Activated T-cell treated with anti-CD3 and anti-CD28 coated beads for 1 hour (primary cell): ENCODE results near the gene IGFBP5.

Experiments used
- DNase-seq: peaks from one replicate; pipeline ENCODE4 v3.0.0-alpha.2; 2020; ENCODE audit warnings: low read depth

The IGFBP5 gene

DNA sequence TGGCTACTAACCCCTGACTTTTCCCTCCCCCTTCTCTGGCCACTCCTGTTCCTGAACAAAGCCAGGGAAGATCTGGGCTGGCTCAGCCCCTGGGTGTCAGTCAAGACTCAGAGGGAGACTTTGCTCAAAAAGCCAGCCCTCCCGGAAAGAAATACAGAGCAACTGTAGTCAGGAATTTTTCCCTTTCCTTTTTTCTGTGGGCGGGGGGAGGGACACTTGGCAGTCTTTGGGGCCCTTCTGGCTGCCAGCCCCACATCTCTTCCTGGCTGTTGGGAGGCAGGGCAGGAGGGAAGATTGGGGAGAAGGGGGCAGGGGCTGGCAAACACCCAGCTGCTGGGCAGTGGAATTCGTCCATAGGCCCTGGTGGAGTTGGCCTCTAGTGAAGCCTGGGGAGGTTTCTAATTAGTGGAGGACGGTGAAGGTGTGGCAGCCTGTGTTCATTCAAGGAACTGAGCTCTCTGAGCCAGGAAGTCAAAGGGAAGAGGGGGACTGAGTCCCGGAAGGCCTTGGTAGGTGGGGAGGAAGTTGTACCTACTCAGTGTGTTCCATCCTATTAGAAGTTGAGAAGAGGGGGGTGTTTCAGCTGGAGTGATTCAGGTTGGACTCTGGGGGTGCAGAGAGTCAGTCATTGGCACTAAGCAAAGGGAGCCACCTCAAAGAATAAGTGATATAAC lies 51.2 kb downstream of the IGFBP5 start:
- DNase-seq, result no peak

DNA sequence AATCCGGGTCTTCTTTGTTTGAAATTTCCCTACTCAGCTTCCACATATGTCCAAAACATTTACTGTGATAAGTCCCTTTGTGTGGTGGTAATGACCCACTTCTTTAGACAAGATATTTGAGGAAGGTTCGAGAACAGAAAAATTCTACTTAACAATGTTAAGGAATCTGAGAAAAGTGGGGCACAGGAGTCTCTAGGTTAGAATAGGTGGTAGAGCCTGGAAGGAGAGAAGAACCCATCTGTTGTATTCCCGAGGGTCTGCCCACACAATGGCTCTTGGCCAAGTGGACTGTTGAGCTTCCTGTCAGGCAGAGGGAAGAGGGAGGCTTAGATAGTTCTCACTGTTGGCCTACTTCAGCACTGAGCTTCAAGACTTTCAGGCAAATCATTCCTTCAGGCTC lies 57.9 kb downstream of the IGFBP5 start:
- no peak for DNase-seq

DNA sequence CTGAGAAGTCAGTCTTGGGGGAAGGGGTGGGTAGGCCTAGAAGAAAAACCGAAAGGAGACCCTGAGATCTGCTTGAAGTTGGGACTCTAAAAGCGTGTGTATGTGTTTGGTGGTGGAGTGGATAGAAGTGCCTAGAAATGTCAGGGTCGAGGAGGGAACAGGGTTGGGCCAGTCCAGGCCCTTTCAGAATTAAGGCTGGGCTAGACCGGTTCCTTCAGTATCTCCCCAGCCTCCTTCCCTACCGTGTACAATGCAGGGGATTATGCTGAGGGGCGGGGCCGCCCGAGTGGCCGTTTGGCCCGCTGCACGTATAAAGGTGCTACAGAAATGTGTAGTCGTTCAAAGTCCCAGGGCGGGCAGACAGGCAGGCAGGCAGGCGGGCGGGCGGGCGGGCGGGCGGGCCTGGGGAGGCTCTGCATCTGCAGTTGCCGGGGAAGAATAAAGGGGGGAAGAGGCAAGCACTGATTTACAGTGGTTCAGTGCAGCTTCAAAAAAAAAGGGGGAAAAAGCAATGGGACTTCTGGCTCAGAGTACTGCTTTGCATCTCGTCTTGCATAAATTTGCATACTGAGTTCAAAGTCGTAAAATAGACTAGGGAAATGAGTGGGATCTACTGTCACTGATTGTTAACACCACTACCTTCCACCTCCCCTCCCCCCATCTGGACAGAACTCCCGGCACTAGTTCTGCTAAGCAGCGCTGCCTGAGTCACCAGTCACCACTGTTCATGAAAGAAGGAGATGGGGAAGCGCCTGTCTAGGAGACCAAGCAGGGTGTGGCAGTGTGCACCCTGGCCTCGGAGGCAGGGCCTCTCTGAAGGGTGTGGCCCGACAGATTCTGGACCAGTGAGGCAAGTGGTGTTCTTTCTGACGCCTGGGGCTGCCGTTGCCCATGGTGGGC lies 58.5 kb downstream of the IGFBP5 start:
- no peak for DNase-seq

DNA sequence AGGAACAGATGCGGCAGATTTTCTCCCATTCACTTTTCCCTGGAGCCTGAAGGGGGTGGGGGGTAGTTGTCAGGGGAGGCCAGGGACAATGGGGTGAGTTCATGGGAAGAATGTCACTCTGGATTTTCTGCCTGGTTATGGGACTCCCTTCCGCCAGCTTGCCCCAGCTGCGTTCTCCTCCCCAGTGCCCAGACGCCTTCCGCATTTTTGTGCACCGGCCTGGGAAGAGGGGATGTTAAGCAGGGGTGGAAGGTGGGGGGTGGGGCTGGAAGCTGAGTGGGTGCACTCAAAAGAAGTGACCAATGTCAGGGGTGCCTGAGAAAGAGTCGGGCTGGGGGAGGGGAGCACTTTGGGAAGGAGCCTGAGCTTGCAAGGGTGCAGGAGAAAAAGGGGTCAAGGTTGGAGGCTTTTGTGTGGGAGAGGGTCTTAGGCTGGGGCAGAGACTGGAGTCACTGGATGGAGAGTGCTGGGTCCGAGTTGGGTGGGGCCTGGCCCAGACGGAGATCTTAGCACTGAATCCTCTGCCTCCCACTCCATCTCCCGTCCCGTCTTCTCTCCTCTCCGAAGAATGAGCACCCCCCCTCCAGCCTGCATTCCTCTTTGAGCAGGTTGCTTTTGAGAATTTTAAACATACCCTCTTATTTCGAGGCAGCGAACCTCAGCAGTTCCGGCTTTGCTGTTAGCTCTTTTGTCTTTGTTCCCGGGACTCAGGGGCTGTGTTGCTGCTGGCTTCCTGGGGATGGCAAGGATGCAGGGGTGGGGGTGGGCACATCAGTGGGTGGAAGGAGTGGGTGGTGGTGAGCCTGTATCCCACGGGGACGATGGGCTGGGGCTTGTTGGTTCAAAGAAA lies 59.4 kb downstream of the IGFBP5 start:
- no peak for DNase-seq

DNA sequence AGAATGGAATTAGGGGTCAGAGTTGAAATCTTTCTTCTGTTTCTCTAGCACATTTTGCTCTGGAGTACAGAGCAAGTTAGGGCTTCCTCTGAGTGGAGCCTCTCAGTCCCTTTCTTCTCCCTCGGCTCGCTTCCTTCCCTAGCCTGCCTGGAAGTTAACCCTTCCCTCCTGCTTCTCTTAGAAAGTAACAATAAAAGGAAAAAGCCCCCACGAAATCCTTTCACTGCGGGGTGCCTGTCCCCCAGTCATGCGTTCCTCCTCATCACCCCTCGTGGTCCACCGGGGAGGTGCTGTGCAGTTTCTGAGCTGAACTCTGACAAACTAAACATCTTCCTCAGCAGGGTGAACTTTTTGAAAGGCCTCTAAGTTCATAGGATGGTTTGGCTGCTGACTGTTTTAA lies 60.2 kb downstream of the IGFBP5 start:
- DNase-seq, result no peak

DNA sequence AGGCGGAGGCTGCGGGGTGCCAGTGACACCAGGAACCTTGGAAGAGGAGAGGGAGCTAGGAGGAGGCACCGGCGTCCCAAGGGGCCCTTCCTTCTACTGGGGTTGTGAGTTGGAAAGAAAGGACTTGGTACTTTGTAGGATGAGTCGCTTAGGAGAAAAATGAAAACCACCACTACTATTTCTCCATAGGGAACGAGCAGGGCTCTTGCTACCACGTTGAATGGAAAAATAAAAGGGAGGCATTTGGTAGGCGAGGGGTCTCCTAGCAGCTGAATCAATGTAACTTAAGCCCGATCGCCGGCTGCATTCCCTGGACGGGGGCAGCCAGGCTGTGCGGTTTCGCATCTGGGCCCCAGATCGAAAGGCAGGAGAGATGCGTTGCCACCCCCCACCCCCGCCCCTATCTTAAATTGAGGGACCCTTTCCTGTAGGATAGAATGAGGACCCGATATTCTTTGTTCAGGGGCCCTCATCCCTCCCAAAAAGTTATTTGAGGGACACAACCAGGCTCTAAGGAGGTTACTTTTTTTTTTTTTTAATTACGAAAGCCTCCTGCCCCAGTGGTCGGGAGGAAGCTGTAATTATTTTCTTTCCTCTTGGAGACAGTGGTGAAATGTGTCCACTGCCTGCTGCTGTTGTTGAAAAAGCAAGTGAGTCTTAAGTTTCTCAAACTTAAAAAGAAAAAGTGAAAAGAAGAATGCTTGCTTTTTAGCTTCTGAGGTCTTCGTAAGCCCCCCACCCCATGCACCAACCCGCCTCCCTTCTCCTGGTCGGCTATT lies 60.8 kb downstream of the IGFBP5 start:
- DNase-seq, result no peak

DNA sequence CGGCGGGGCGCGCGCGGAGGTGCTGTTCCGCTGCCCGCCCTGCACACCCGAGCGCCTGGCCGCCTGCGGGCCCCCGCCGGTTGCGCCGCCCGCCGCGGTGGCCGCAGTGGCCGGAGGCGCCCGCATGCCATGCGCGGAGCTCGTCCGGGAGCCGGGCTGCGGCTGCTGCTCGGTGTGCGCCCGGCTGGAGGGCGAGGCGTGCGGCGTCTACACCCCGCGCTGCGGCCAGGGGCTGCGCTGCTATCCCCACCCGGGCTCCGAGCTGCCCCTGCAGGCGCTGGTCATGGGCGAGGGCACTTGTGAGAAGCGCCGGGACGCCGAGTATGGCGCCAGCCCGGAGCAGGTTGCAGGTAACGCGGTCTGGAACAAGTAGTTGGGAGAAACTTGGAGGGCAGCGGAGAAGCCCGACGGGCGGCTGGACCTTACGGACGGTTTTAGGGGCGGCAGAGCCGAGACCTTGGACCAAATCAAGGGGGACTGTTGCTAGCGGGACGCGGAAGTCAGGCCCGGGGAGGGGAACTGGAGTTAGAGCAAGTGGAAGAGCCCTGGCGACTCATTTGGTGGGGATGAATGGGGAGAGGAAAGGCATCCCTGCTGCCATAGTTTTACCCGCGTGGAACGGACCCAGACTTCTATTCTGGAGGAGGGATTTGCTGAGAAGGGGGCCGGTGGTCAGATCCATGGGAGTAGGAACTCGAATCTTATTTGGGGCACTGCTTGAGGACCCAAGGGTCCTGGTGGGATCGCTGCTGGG lies 61.6 kb downstream of the IGFBP5 start:
- no peak for DNase-seq

DNA sequence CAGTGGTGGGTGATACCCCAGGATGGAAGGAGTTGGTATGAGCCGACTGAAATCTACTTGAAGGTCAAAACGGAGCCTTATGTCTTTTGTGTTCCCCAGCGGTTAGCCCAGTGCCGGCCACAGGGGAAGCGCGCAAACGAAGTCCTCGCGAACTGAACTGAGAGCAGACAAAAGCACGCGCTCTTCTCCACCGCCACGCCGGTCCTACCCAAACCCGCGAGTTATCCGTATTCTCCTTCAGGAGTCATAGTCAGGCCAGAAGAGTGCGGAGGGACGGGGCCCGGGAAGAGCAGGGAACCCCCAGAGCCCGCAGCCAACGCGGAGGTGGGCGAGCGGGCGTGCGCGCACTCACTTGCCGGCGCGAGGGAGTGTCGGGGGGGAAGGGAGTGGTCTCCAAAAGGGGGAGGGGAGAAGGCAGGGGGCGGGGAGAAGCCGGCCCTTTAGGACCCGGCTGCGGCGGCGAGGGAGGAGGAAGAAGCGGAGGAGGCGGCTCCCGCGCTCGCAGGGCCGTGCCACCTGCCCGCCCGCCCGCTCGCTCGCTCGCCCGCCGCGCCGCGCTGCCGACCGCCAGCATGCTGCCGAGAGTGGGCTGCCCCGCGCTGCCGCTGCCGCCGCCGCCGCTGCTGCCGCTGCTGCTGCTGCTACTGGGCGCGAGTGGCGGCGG lies 62.3 kb downstream of the IGFBP5 start, which contains the start of gene IGFBP2:
TSS of gene IGFBP2 (plus strand) at position 469 of the 664 bp plus-strand sequence. CDS start at position 573, 104 bp downstream.
- DNase-seq, result no peak

DNA sequence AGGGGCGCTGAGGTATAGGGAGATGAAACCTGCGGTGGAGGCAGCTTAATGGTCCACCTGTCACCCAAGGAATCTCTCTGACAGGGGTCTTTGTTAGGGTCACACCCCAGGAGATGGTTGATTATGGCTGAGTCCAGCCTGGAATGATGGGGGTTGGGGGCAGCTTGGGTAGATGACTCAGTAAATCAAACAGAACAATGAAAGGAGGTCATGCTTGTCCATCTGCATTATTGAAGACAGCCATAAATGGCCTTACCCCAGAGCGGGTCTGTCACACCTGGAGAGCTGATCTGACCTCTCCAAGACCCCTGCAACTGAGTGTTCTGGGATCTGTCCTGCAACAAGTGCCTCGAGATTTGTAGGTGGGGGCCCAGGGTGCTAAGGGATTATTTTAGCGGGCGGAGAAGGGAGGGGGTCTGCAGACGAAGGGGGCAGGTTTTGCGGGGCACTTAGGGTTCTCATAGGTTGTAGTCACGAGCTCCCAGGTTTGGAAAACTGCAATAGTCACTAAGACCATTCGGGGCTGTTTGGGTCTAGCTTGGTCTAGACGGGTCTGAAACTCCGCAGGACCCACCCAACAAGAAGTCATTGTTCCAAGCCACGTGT lies 62.9 kb downstream of the IGFBP5 start:
- DNase-seq, result no peak

DNA sequence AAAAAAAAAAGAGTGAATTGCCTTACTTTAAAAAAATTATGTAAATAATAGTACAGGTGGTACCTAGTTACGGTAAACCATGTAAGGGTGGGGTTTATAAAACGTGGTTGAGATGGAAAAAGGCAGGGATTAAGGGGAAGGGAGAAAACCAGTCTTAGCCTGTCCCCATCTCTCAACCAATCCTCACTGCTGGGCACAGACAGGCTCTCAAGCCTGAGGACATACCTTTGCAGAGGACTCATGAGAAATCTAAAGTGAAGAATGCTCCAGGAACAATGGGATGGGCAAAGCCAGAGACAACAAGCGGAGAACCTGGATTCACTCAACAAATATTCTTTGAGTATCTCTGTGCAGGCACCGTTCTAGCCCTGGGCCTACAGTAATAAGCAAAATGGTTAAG lies 65.6 kb downstream of the IGFBP5 start:
- no peak for DNase-seq

DNA sequence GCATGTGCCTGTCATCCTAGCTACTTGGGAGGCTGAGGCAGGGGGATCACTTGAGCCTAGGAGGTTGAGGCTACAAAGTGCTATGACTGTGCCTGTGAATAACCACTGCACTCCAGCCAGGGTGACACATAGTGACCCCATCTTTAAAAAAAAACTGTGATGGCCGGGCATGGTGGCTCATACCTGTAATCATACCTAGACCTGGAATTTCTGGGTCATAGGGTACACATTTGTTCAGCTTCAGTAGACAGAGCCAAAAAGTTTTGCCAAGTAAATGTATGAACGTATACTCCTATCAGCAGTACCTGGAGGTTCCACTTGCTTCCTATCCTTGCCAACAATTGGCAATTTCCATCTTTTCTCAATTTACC lies 68.5 kb downstream of the IGFBP5 start:
- DNase-seq, result no peak

DNA sequence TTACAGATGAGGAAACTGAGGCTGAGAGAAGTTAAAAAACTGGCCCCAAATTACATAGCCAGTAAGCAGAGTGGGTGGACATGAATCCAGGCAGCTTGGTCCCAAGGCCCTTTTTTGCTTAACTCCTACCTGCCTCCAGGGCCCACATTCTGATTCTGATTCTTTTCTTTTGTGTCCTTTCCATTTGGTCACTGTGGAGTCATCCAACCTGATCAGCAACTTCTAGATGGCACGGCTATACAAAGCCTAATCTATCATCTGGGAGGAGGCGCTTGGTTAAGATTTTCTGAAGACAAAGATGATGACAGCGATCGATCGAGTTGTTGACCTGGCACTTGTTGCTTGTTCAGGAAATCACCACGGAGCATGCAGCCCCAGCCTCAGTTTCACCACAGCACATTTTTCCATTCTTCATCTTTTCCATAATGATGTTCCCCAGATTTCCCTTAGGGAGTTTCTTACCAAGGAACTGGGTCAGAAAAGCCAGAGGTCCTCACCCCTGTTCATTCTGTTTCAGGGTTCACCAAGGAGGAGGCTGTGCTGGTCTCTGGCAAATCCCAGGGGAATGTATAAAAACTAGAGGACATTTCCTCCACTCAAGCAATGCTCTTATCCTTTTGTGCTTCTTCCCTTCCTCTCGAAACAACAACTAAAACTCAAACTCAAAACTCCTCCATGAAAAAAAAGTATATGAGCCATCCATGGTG lies 69.0 kb downstream of the IGFBP5 start:
- no peak for DNase-seq

DNA sequence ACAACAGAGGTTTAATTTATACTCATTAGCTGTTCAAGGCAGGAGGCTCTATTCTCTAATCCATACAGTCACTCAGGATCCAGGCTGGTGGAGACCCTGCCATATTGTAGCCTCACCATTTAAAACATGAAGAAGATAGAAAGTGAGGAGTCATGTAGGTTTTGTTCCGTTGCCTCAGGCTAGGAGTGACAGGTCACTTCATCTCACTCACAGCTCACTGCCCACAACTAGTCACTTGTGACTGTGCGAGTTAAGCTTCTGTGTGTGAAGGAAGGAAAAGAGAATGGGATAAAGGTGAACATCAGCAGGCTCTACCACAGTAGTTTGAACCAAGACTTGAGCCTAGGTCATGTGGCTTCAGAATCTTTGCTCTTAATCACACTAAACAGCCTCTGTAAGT lies 71.1 kb downstream of the IGFBP5 start:
- DNase-seq, result no peak

DNA sequence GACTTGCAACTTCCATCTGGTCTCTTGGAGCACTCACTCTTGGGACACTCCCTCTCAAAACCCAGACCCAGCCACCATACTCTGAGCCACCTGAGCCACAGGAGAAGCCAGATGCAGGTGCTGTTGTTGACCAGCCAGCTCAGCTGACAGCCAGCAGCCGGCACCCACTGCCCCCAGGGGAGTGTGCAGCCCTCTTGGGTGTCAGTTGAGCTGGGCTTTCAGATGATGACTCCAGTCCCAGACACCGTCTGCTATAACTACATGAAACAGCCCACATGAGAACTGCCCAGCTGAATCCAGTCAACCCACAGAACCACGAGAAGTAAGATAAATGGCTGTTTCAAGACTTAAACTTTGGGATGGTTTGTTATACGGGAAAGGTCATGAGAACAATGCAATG lies 72.8 kb downstream of the IGFBP5 start:
- DNase-seq, result no peak
